HTERT RPE-1 (cell line): Measurements from ENCODE around the gene SLC6A11.

ENCODE experiments used
- in situ Hi-C: fragments of 300-500 bp; cut with MboI; formaldehyde crosslinking; loops from 4 replicates; pipeline ENCODE4 v1.14.3; 2020; ENCODE audit warnings: low sequenced_read_pairs

SLC6A11 gene

DNA sequence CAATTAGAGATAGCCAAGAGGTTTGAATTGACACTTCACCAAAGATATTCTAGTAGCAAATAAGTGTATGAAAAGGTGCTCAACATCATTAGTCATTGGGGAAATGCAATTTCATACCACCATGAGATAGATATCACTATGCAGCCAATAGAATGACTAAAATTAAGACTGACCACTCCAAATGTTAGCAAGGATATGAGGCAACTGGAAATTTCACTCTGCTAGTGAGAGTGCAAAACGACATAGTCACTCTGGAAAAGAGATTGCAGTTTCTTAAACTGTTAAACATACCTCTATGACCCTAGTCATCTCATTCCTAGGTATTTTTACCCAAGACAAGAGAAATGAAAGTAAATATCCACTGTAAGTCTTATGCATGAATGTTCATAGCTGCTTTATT is 27.6 kb upstream of the SLC6A11 start:
- in situ Hi-C loops: no loop called here

DNA sequence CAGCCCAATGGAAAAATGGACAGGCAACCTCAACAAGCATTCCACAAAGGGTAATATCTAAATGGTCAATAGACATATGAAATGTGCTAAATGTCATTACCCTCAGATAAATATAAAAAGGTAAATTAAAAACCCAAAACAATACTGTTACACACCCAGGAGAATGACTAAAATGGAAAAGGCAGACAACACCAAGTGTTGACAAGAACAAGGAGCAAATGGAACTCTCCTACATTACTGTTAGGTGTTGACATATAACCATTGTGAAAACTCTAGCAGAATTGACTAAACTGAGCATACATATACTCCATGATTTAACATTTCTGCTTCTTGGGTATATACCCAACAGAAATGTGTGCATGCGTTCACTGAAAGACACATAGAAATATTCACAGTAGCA is 25.3 kb upstream of the SLC6A11 start:
- in situ Hi-C loops: no loop called here

- in situ Hi-C loops: no loop called here
Measured at GRCh38 chr3:10792208-10792607, 23.8 kb upstream of the SLC6A11 start.

GRCh38 chr3:10798600-10799367 is 17.2 kb upstream of the SLC6A11 start:
- in situ Hi-C loops: no loop called here

DNA sequence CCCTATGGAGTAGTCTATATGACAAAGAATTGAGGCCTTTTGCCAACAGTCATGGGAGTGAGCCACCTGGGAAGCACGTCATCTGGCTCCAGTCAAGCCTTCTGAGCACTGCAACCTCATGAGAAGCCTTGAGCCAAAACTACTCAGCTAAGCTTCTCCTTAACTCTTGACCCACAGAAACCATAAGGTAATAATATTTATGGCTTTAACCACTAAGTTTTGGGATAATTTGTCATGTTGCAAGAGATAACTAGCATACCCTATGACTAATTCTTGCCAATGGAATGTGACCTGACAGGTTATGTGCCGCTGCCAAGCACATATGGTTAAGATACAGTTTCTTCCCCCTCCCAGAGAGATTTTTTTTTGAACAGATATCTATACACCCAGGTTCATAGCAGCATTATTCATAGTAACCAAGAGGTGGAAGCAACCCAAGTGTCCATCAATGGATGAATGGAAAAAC is 11.8 kb upstream of the SLC6A11 start:
- in situ Hi-C loops: no loop called here

- in situ Hi-C loops: no loop called here
Measured at GRCh38 chr3:10806006-10806405, 10.0 kb upstream of the SLC6A11 start.

- in situ Hi-C loops: no loop called here
Measured at GRCh38 chr3:10808130-10808735, 7.8 kb upstream of the SLC6A11 start.

DNA sequence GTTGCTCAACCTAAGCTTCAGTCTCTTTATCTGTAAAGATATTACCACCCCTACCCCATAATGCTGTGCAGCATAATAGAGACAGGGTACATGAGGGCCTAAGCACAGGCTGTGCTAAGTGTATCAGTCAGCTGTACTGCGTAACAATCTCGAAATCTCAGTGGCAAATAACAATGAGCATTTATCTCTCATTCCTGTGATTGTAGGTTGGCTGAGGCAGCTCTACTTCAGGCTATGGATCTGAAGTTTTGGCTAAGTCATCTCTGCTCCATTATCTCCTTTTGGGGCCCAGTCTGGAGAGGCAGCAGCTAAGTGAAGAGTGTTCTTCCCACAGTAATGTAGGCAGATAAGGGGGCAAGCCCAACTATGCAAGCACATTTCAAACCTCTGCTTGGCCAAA is 7.1 kb upstream of the SLC6A11 start:
- in situ Hi-C loops: no loop called here

DNA sequence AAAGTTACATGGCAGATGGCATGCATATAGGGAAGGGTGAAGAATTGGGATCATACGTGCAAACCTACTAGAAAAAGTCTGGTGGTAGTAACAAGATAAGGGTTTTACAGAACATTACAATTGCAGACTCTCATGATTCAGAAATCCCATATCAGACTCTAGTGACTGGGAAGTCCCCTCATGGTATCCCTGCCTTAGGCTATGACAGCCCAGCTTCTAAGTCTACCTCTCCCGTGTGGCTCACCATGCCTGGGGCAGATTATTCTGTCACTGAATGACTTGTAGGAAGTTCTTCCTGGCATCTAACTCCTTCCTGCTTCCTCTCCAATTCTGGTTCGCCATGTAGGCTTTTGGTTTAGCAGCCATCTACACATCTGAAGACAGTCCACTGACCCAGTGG is 5.7 kb upstream of the SLC6A11 start:
- in situ Hi-C loops: no loop called here

- in situ Hi-C loops: no loop called here
Measured at GRCh38 chr3:10813425-10813824, 2.6 kb upstream of the SLC6A11 start.

- in situ Hi-C loops: no loop called here
Measured at GRCh38 chr3:10814623-10815022, 1.4 kb upstream of the SLC6A11 start.

DNA sequence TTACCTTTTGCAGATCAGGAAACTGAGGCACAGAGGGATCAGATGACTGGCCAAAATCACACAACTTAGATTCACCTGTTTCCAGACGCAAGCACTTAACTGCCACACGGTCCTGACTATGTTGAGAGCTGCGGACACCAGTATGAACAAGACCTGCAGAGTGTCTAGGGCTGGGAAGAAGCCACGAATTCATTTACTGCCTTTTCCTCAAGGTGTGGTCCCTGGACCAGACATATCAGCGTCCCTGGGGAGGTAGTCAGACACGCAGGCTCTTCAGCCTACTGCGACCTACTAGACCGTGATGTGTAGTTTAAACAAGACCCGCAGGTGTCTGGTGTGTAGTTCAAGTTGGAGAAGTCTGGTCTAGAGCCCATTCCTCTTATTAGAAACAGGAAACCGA is 541 bp upstream of the SLC6A11 start:
- in situ Hi-C loops: no loop called here

DNA sequence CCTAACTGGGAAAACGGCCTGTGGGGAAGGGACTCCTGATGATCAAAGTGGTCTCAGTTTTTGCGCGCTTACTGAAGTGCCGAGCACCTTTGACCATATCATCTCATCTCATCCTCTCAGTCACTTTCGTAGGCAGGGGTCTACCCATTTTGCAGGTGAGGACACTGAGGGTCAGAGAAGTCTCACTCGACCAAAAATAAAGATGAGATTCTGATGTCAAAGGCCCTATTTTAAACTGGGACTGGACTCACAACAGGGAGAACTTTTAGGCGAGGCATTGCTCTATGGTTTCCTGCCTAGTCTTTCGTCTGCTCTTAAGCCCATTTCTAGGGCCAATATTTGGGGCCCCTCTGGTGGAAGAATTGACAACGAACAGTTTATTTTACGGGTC is 830 bp downstream of the SLC6A11 start:
- in situ Hi-C loops: no loop called here

- in situ Hi-C loops: no loop called here
Measured at GRCh38 chr3:10817506-10817905, 1.5 kb downstream of the SLC6A11 start.

- in situ Hi-C loops: no loop called here
Measured at GRCh38 chr3:10822055-10822454, 6.0 kb downstream of the SLC6A11 start.

- in situ Hi-C loops: no loop called here
Measured at GRCh38 chr3:10822708-10823515, 6.9 kb downstream of the SLC6A11 start.

- in situ Hi-C loops: no loop called here
Measured at GRCh38 chr3:10823516-10823818, 7.4 kb downstream of the SLC6A11 start.

GRCh38 chr3:10824468-10824867 is 8.4 kb downstream of the SLC6A11 start:
- in situ Hi-C loops: no loop called here

- in situ Hi-C loops: no loop called here
Measured at GRCh38 chr3:10833855-10834414, 17.9 kb downstream of the SLC6A11 start.

DNA sequence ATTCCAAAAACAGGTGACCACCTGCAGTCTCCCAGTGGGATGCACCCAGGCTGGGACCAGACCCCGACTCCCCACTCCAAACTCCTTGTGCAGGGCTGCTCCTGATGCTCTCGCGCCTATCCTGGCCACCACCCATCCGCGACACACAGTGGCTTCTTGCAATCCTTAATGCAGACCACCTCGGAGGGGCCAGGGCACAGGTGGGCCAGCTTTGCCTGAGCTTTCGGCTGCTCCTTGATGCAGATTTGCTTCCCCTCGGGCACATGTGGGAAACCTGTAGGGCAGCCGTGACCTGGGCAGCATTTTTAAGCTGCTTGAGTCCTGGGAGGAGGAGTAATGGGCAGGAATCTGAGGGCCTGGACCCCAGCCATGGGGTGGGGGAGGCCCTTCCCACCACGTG is 18.9 kb downstream of the SLC6A11 start:
- in situ Hi-C loops: no loop called here

DNA sequence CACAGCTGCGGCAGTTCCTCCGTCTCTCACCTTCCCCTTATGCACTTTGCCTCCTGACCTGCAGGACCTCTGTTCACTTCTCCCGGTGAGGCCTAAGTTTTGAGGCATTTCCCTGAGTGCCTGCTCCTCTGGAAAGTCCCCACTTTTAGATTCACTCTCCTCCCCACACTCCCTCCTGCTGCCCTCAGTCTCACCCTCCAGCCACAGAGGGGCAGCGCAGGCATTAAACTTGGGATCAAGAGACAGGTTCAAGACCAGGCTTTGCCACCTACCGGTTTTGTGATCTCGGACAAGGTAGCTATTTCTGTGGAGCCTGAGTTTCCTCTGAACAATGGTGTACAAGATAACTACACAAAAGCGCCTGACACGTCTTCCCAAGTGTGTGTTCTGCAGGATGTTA is 19.4 kb downstream of the SLC6A11 start:
- in situ Hi-C loops: no loop called here

- in situ Hi-C loops: no loop called here
Measured at GRCh38 chr3:10836676-10837075, 20.6 kb downstream of the SLC6A11 start.
